HEK293 (cell line): ENCODE data around the gene GRM4.
A peak's percentile ranks its signal among the peaks of the same experiment; 100 is the strongest.

Experiments
- CTCF ChIA-PET: fragments of 350-600 bp; formaldehyde crosslinking; extraction: SDS; loops from one replicate; lab custom pipeline; 2021; ENCODE audit warnings: antibody characterized with exemption; lab: Yijun Ruan, JAX
- POLR2A ChIA-PET: fragments of 300-600 bp; formaldehyde crosslinking; extraction: SDS; loops from one replicate; lab custom pipeline; 2020; ENCODE audit warnings: antibody characterized with exemption, inconsistent platforms; lab: Yijun Ruan, JAX
- H3K27ac ChIP-seq: fragments of 200-500 bp; sonication (Bioruptor generic); 2 replicates; pipeline ENCODE4 v1.5.1; 2014; ENCODE audit warnings: low read depth, low read length, control low read depth, inconsistent platforms; ENCODE audit errors: extremely low read depth
- H3K36me3 ChIP-seq, 2 experiments: fragments of 200-500 bp in 1 of 2; sonication (Bioruptor generic) in 1 of 2; 1 replicate in 1 of 2; 2 replicates in 1 of 2; pipeline ENCODE4 v1.5.1; 2014 to 2017; ENCODE audit warnings: inconsistent platforms in 2 of 2, low read length in 2 of 2; ENCODE audit not compliant: control insufficient read depth in 2 of 2, insufficient read depth in 1 of 2
- H3K4me1 ChIP-seq: fragments of 200-500 bp; sonication (Bioruptor generic); 2 replicates; pipeline ENCODE4 v1.5.1; 2014; ENCODE audit warnings: mild to moderate bottlenecking, low read length, inconsistent platforms; ENCODE audit not compliant: control insufficient read depth, insufficient read depth
- H3K4me3 ChIP-seq: 2 replicates; pipeline ENCODE4 v1.5.1; 2011; ENCODE audit warnings: low read depth, mild to moderate bottlenecking, control low read depth, low read length, moderate library complexity
- H3K9me3 ChIP-seq: fragments of 200-500 bp; sonication (Bioruptor generic); 2 replicates; pipeline ENCODE4 v1.5.1; 2014; ENCODE audit warnings: low read depth, low read length, inconsistent platforms; ENCODE audit not compliant: control insufficient read depth, insufficient read depth
- PRDM4 ChIP-seq: fragments of 450-650 bp; formaldehyde crosslinking; IDR thresholded peaks from 2 replicates; pipeline ENCODE4 v1.5.1; 2017; ENCODE audit warnings: missing biosample characterization, missing genetic modification characterization
- ZNF157 ChIP-seq: fragments of 450-650 bp; formaldehyde crosslinking; IDR thresholded peaks from 2 replicates; pipeline ENCODE4 v1.5.1; 2016; ENCODE audit warnings: missing biosample characterization, missing genetic modification characterization

Gene GRM4

GRCh38 chr6:33971580-33971979 is 174.3 kb downstream of the GRM4 start:
- no peaks in the 10 kb centered on the region for H3K36me3 ChIP-seq
- no peak overlapping the region for H3K4me3 ChIP-seq
- ChIA-PET CTCF (interaction anchor here (0.6 kb wide), 1 partner anchor 224 kb away, joined by 3 read pairs; no protein-coding TSS in a partner anchor), POLR2A (no interaction called here)
- TF ChIP-seq ZNF157 (tag by site-specific recombination) (no peak), PRDM4 (tag by site-specific recombination) (peak; percentile 71)
- H3K4me1 ChIP-seq = no peaks in the 10 kb centered on the region
- H3K27ac ChIP-seq = no peak overlapping the region
- H3K9me3 ChIP-seq = no peaks in the 10 kb centered on the region
